Naive thymus-derived CD8-positive, alpha-beta T cell (primary cell): Measurements from ENCODE around the gene PYCR2. TPM values are rescaled to one million over a fixed set of nuclear protein-coding genes. Genes with fewer than 3 reads are reported as not detected.
"Not testable (repeated sequence)": the region's sequence is repeated elsewhere in the genome, so short reads cannot be mapped to it uniquely, and the experiment has no call there.

Experiments used
- ATAC-seq, 2 donors: fragments of 150-1000 bp; cut with Tn5 transposase in 1 of 2; sonication (Bioruptor Pico), chemical (Tn5 transposase) in 1 of 2; 1 replicate in 1 of 2; 2 replicates in 1 of 2; pipeline ENCODE4 v1.10.0; 2021; ENCODE audit warnings: mild to moderate bottlenecking in 2 of 2, moderate library complexity in 2 of 2
- POLR2A ChIA-PET: fragments of 350-600 bp; sonication (Branson Sonifier 250); formaldehyde crosslinking; loops from one replicate; lab custom pipeline; 2021; ENCODE audit warnings: antibody characterized with exemption; lab: Charles Lee
- DNase-seq, 10 donors: peaks; one replicate each; pipeline versions ENCODE4 v3.0.0 to v3.0.0-alpha.2; 2020 to 2022
- H3K27ac Mint-ChIP-seq, 10 donors: one replicate each; pipeline ENCODE4 v1.8.0; 2020 to 2022; ENCODE audit warnings: mild to moderate bottlenecking in 10 of 10, mixed read lengths in 10 of 10, moderate library complexity in 4 of 10, inconsistent platforms in 1 of 10
- H3K27me3 Mint-ChIP-seq, 5 donors: one replicate each; pipeline ENCODE4 v1.8.0; 2021 to 2022; ENCODE audit warnings: mixed read lengths in 5 of 5
- H3K36me3 Mint-ChIP-seq, 3 donors: one replicate each; pipeline ENCODE4 v1.8.0; 2020 to 2022; ENCODE audit warnings: mixed read lengths in 3 of 3, mild to moderate bottlenecking in 2 of 3, inconsistent platforms in 1 of 3
- H3K4me1 Mint-ChIP-seq, 4 donors: one replicate each; pipeline ENCODE4 v1.8.0; 2021 to 2022; ENCODE audit warnings: mixed read lengths in 4 of 4
- H3K4me3 Mint-ChIP-seq, 10 donors: one replicate each; pipeline ENCODE4 v1.8.0; 2020 to 2022; ENCODE audit warnings: mild to moderate bottlenecking in 10 of 10, mixed read lengths in 10 of 10, moderate library complexity in 6 of 10, inconsistent platforms in 1 of 10
- H3K9me3 Mint-ChIP-seq, 9 donors: one replicate each; pipeline ENCODE4 v1.8.0; 2020 to 2022; ENCODE audit warnings: mixed read lengths in 9 of 9, mild to moderate bottlenecking in 3 of 9, inconsistent platforms in 1 of 9, moderate library complexity in 1 of 9
- polyA plus RNA-seq, 3 donors: library from polyadenylated mRNA; unstranded; fragments of 300-500 nt; fragmentation: Illumina TruSeq; gene quantifications; one replicate each; pipeline ENCODE4 v1.2.3, GENCODE V29; 2021
- total RNA-seq, 8 experiments: library from RNA in 2 of 8; stranded (reverse) in 2 of 8; gene quantifications; one replicate each; pipeline ENCODE4 v1.2.3 and lab custom pipeline; 2021 to 2026

Gene PYCR2
- total RNA-seq (100 to 1,000 TPM; 132 to 153 TPM), polyA plus RNA-seq (100 to 1,000 TPM in 2 of 3 donors, 10 to 100 TPM in 1; 75.0 to 152 (median 121) TPM), total RNA-seq (lab: John Stamatoyannopoulos, UW) (42.7 to 73.8 (median 59.7) reads per million in 6 experiments)

GRCh38 chr1:225923692-225924555 is at the start of gene PYCR2:
Gene PYCR2, minus strand, starts transcription at chr1:225924250. Its CDS starts 140 bp downstream, at chr1:225924110.
- DNase-seq (peak; percentile 89 to 95 (median 94)), ATAC-seq (peak; percentile 95 to 96)
- POLR2A ChIA-PET: interaction anchor here (0.6 to 9.0 kb wide), 33 partner anchors 8 to 496 kb away, joined by 3 to 94 read pairs (median 5); partner anchors contain the start of genes H3-3A, LBR, SDE2 and SRP9
- Mint-ChIP-seq H3K36me3 (peaks cover 0 to 34% (median 5%) of the 10 kb centered on the region in 3 donors), H3K27me3 (no peaks in the 10 kb centered on the region), H3K27ac (peak within 1 kb of the TSS; percentile 91 to 98 (median 96)), H3K9me3 (no peaks in the 10 kb centered on the region), H3K4me3 (peak within 1 kb of the TSS; percentile 92 to 98 (median 96)), H3K4me1 (peaks cover 31 to 72% (median 66%) of the 10 kb centered on the region in 4 donors)

DNA sequence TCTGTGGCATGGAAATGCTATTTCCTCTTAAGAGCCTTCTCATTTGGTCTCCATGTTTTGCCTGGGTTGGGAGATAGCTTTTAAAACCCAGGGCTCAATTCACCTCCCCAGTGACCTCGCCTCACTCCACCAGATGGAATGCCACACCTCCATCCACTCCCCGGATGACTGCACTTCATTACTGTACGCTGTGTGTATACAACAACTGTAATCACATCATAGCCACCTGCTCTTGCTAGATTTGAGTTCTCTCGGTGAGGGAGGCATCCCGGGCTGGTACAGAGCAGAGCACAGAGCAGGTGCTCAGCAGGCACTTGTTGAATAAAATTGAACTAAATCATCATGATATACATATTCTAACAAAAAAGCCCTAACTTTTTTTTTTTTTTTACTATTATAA is 49.1 kb upstream of the PYCR2 start:
- no peaks in the 10 kb centered on the region for H3K9me3 Mint-ChIP-seq
- no peaks in the 10 kb centered on the region for H3K27me3 Mint-ChIP-seq
- peaks cover 4 to 14% (median 6%) of the 10 kb centered on the region in 4 donors for H3K4me1 Mint-ChIP-seq
- H3K4me3 Mint-ChIP-seq: no peak overlapping the region
- peak overlapping the region in 1 of 10 donors; percentile 29 for H3K27ac Mint-ChIP-seq
- ATAC-seq (no peak), DNase-seq (no peak)
- POLR2A ChIA-PET: interaction anchor here (1.1 kb wide), 1 partner anchor 500 kb away, joined by 3 read pairs; no protein-coding TSS in a partner anchor
- H3K36me3 Mint-ChIP-seq: peaks cover 0 to 10% (median 2%) of the 10 kb centered on the region in 3 donors

- Mint-ChIP-seq H3K27me3 (no peaks in the 10 kb centered on the region), H3K4me1 (peaks cover 4 to 8% (median 6%) of the 10 kb centered on the region in 4 donors), H3K36me3 (peaks cover 0 to 8% (median 2%) of the 10 kb centered on the region in 3 donors), H3K27ac (peak overlapping the region in 1 of 10 donors; percentile 29), H3K9me3 (no peaks in the 10 kb centered on the region), H3K4me3 (no peak overlapping the region)
- DNase-seq (no peak), ATAC-seq (no peak)
- POLR2A ChIA-PET: interaction anchor here (0.8 to 1.1 kb wide), 2 partner anchors 126 to 499 kb away, joined by 3 read pairs; no protein-coding TSS in a partner anchor
These were observed 48.5 kb upstream of the PYCR2 start for GRCh38 chr1:225972344-225973152.

GRCh38 chr1:225970592-225971157 is 46.6 kb upstream of the PYCR2 start:
- not testable (repeated sequence) for H3K9me3 Mint-ChIP-seq, DNase-seq, H3K27ac Mint-ChIP-seq, H3K36me3 Mint-ChIP-seq, H3K4me1 Mint-ChIP-seq, H3K27me3 Mint-ChIP-seq, ATAC-seq, H3K4me3 Mint-ChIP-seq
- POLR2A ChIA-PET: interaction anchor here (1.0 to 1.7 kb wide), 3 partner anchors 12 to 124 kb away, joined by 3 to 5 read pairs (median 3); partner anchors contain the start of gene PYCR2

GRCh38 chr1:225969751-225970150 is 45.7 kb upstream of the PYCR2 start:
- not testable (repeated sequence) for H3K36me3 Mint-ChIP-seq, H3K9me3 Mint-ChIP-seq, H3K27ac Mint-ChIP-seq

DNA sequence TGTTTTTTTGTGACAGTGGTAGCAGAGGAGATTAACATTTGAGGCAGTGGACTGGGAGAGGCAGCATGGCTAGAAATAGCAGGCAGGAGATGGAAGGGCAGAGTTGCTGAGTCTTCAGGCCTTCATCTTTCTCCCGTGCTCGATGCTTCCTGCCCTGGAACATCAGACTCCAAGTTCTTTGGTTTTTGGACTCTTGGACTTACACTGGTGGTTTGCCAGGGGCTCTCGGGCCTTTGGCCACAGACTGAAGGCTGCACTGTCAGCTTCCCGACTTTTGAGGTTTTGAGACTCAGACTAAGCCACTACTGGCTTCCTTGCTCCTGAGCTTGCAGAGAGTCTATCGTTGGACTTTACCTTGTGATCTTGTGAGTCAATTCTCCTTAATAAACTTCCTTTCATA is 41.2 kb upstream of the PYCR2 start:
- ATAC-seq (no peak), DNase-seq (no peak)
- H3K4me3 Mint-ChIP-seq: no peak overlapping the region
- H3K9me3 Mint-ChIP-seq: no peaks in the 10 kb centered on the region
- H3K27me3 Mint-ChIP-seq: no peaks in the 10 kb centered on the region
- POLR2A ChIA-PET: interaction anchor here (1.5 kb wide), 1 partner anchor 411 kb away, joined by 3 read pairs; no protein-coding TSS in a partner anchor
- H3K27ac Mint-ChIP-seq: peak overlapping the region in 1 of 10 donors; percentile 47
- peaks cover 0 to 8% (median 3%) of the 10 kb centered on the region in 4 donors for H3K4me1 Mint-ChIP-seq
- no peaks in the 10 kb centered on the region for H3K36me3 Mint-ChIP-seq

More at GRCh38 chr1:225969751-225970150, 45.7 kb upstream of the PYCR2 start:
- not testable (repeated sequence) for H3K4me3 Mint-ChIP-seq, H3K27me3 Mint-ChIP-seq, H3K4me1 Mint-ChIP-seq, DNase-seq, ATAC-seq
- POLR2A ChIA-PET: interaction anchor here (1.0 to 1.7 kb wide), 2 partner anchors 11 to 46 kb away, joined by 3 to 5 read pairs; partner anchors contain the start of gene PYCR2

DNA sequence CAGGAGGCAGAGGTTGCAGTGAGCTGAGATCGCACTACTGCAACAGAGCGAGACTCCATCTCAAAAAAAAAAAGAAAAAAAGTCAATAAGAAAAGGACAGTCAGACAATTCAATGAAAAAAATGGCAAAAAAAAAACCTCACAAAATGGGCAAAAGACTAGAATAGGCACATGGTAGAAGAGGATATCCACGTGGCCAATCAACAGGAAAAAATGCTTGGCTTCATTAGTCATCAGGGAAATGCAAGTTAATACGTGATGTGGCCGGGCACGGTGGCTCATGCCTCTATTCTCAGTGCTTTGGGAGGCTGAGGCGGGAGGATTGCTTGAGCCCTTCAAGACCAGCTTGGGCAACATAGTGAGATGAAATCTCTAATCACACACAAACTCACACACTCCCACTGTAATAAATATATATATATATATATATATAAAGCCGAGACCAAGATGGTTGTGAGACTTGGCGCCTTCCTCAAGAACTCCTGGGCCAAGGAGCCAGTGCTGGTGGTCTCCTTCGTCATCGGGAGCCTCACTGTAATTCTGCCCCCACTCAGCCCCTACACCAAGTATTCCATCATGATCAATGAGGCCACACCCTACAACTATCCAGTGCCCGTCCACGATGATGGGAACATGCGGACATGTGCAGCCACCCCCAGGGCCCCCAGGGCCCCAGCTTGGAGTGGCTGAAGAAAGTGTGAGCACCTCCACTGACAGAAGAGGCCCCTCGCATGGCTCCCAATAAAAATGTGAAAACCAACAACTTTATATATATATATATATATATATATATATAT is 39.9 kb upstream of the PYCR2 start:
- POLR2A ChIA-PET: interaction anchor here (0.6 kb wide), 1 partner anchor 201 kb away, joined by 5 read pairs; no protein-coding TSS in a partner anchor
- Mint-ChIP-seq H3K4me3 (no peak overlapping the region), H3K9me3 (no peaks in the 10 kb centered on the region), H3K36me3 (no peaks in the 10 kb centered on the region), H3K27ac (no peak overlapping the region), H3K27me3 (no peaks in the 10 kb centered on the region), H3K4me1 (peaks cover 2 to 14% (median 7%) of the 10 kb centered on the region in 4 donors)
- ATAC-seq (no peak), DNase-seq (no peak)

- Mint-ChIP-seq H3K36me3 (no peaks in the 10 kb centered on the region), H3K4me1 (peaks cover 2 to 19% (median 10%) of the 10 kb centered on the region in 4 donors), H3K4me3 (no peak overlapping the region), H3K27me3 (no peaks in the 10 kb centered on the region), H3K9me3 (no peaks in the 10 kb centered on the region), H3K27ac (peak overlapping the region in 1 of 10 donors; percentile 34)
- ATAC-seq (peak; percentile 79 to 95), DNase-seq (peak; percentile 26 to 77 (median 56))
- POLR2A ChIA-PET: interaction anchor here (0.6 to 1.6 kb wide), 2 partner anchors 31 to 258 kb away, joined by 4 to 6 read pairs; no protein-coding TSS in a partner anchor
These were observed 38.5 kb upstream of the PYCR2 start for GRCh38 chr1:225962440-225962975.

- no peak overlapping the region for H3K27ac Mint-ChIP-seq
- POLR2A ChIA-PET: interaction anchor here (0.6 to 1.6 kb wide), 3 partner anchors 31 to 258 kb away, joined by 3 to 6 read pairs (median 4); no protein-coding TSS in a partner anchor
- H3K27me3 Mint-ChIP-seq: no peaks in the 10 kb centered on the region
- DNase-seq (no peak), ATAC-seq (no peak)
- H3K9me3 Mint-ChIP-seq: no peaks in the 10 kb centered on the region
- H3K4me3 Mint-ChIP-seq: no peak overlapping the region
- no peaks in the 10 kb centered on the region for H3K36me3 Mint-ChIP-seq
- peaks cover 2 to 22% (median 13%) of the 10 kb centered on the region in 4 donors for H3K4me1 Mint-ChIP-seq
These were observed 37.8 kb upstream of the PYCR2 start for GRCh38 chr1:225961659-225962439.

DNA sequence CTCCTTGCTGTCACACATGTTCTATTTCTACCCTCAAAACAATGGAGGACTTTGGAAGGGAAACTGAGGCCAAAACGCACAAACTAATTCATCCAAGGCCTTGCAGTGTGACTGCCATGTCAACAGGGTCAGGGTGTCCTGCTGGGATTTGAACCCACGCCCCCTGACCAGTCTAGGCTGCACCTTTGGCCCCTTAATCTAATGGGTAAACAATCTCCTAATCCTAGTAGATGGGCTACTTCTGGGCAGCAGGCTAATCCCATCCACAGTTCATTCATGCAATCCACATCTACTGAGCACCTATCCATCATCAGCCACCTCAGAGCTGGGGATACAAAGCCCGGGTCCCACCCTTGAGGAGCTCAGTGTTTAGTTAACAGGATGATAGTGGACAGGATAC is 34.0 kb upstream of the PYCR2 start:
- Mint-ChIP-seq H3K9me3 (no peaks in the 10 kb centered on the region), H3K27me3 (peaks cover 0 to 5% (median 0%) of the 10 kb centered on the region in 5 donors), H3K4me3 (peak overlapping the region in 1 of 10 donors; percentile 21), H3K4me1 (peaks cover 2 to 25% (median 15%) of the 10 kb centered on the region in 4 donors), H3K36me3 (no peaks in the 10 kb centered on the region), H3K27ac (no peak overlapping the region)
- DNase-seq (no peak), ATAC-seq (no peak)
- POLR2A ChIA-PET: interaction anchor here (1.0 to 2.6 kb wide), 3 partner anchors 12 to 76 kb away, joined by 3 to 8 read pairs (median 7); partner anchors contain the start of genes PYCR2 and TMEM63A
